AG04449 (cell line): ENCODE results near the gene MEIS1.

ENCODE experiments used
- CTCF ChIA-PET: fragments of 350-600 bp; formaldehyde crosslinking; extraction: SDS; loops from one replicate; lab custom pipeline; 2021; ENCODE audit warnings: antibody characterized with exemption; lab: Yijun Ruan, JAX
- POLR2A ChIA-PET: fragments of 400-600, 350-600 bp; formaldehyde crosslinking; extraction: SDS; loops from one replicate; lab custom pipeline; 2020; ENCODE audit warnings: antibody characterized with exemption, inconsistent platforms; lab: Yijun Ruan, JAX
- DNase-seq: peaks from one replicate; pipeline ENCODE4 v3.0.0-alpha.2; 2010; ENCODE audit warnings: low read depth, low spot score
- H3K4me3 ChIP-seq: 2 replicates; pipeline ENCODE4 v1.5.1; 2011; ENCODE audit warnings: low read depth, mild to moderate bottlenecking, control low read depth, low read length
- CTCF ChIP-seq: IDR thresholded peaks from one replicate; pipeline ENCODE4 v1.5.1; 2011; ENCODE audit warnings: mild to moderate bottlenecking, moderate library complexity, low read length, control low read depth, inconsistent platforms; ENCODE audit not compliant: insufficient read depth; ENCODE audit errors: missing control alignments

MEIS1 gene

GRCh38 chr2:66437691-66438497 lies 3.0 kb downstream of the MEIS1 start:
- POLR2A ChIA-PET: interaction anchor here (1.0 to 2.3 kb wide), 3 partner anchors 9 to 819 kb away, joined by 3 to 14 read pairs (median 3); no protein-coding TSS in a partner anchor
- no peak for DNase-seq
- TF ChIP-seq CTCF: no peak
- CTCF ChIA-PET: interaction anchor here (1.2 to 7.1 kb wide), 3 partner anchors 130 to 796 kb away, joined by 3 to 62 read pairs (median 4); no protein-coding TSS in a partner anchor
- peak overlapping the region; percentile 67 for H3K4me3 ChIP-seq

GRCh38 chr2:66438498-66438833 lies 3.5 kb downstream of the MEIS1 start:
- CTCF ChIA-PET: interaction anchor here (0.9 to 7.1 kb wide), 4 partner anchors 130 to 799 kb away, joined by 3 to 62 read pairs (median 4); no protein-coding TSS in a partner anchor
- no peak for DNase-seq
- POLR2A ChIA-PET: interaction anchor here (0.7 to 2.3 kb wide), 4 partner anchors 9 to 871 kb away, joined by 3 to 14 read pairs (median 4); no protein-coding TSS in a partner anchor
- TF ChIP-seq CTCF: no peak
- H3K4me3 ChIP-seq: peak overlapping the region; percentile 67

DNA sequence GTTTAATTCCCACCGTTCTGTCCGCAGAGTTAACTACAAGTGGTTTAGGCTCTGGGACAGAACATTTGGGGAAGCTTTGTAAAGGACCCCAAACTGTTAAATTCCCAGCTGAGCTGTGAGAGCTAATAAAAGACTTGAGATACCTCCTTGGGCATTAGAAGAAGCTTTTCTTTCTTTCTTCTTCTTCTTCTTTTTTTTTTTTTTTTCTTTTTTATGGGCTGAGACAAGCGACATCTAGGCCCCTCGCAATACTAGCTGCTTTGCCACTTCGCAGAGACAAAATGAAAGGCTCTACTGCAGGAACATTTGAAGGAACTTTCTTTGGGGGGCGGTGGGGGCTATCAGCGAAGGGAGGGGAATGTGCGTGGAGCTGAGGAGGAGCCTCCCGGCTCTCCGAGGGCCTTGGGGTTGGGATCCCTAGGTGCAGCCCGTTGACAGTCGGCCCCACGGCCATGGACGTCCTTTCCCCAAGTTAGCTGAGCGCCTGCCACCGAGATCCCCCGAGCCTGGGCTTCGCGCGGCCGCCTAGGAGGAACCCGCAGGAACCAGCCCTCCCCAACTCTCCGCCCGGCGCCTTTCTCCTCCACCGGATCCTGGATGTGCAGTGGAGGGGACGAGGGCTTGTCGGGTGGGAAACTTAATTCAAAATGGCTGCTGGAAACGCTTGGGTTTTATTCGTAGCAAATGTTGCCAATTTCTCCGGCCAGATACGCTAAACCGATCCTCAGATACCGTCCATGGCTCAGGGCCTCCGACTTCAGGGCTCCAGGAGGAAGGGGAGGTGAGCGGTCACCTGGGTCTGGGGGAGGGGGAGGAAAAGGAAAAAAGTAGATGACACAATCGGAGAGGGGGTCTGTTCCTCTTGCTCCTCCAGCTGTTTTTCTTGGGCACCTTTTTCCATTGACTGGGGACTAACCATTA lies 4.2 kb downstream of the MEIS1 start:
- POLR2A ChIA-PET: interaction anchor here (0.7 to 2.3 kb wide), 4 partner anchors 8 to 870 kb away, joined by 3 to 14 read pairs (median 4); no protein-coding TSS in a partner anchor
- no peak for DNase-seq
- CTCF ChIA-PET: interaction anchor here (0.7 to 7.1 kb wide), 6 partner anchors 10 to 798 kb away, joined by 3 to 62 read pairs (median 4); no protein-coding TSS in a partner anchor
- TF ChIP-seq CTCF: no peak
- H3K4me3 ChIP-seq: peak overlapping the region; percentile 67

DNA sequence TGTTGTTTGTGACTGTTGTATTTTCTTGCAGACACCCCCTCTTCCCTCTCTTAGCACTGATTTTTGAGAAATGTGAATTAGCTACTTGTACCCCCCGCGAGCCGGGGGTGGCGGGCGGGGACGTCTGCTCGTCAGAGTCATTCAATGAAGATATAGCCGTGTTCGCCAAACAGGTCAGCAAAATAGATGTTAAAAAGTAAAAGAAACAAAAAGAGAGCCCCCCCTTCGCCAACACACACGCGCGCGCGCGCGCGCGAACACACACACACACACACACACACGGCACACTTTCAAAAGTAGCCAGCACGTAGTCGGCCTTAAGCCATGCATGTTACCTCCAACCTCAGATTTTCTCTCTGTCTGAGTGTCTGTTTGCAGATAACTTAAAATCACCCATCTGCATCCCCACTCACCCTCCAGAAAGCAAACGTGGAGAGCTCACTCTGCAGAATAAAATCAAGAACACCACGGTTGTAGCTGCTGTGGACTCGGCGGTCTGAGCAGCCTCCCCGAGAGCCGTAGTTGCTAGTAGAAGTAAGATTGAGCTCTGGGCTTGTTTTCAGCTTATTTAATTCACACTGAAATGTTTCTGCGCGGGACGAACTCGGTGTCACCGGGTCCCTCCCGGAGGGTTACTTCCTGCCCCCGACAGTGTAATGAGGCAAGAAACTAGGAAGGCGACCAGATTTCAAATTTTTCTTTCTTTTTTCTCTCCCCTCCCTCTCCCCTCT lies 5.1 kb downstream of the MEIS1 start:
- peak overlapping the region; percentile 67 for H3K4me3 ChIP-seq
- DNase-seq: no peak
- ChIA-PET CTCF (interaction anchor here (0.8 to 7.1 kb wide), 5 partner anchors 11 to 795 kb away, joined by 3 to 62 read pairs (median 4); no protein-coding TSS in a partner anchor), POLR2A (interaction anchor here (0.6 to 1.5 kb wide), 4 partner anchors 9 to 1092 kb away, joined by 3 read pairs; no protein-coding TSS in a partner anchor)
- TF ChIP-seq CTCF: no peak

GRCh38 chr2:66440708-66441497 lies 6.0 kb downstream of the MEIS1 start:
- CTCF ChIA-PET: interaction anchor here (0.9 to 2.9 kb wide), 3 partner anchors 12 to 794 kb away, joined by 3 to 11 read pairs (median 4); no protein-coding TSS in a partner anchor
- POLR2A ChIA-PET: interaction anchor here (0.6 to 1.5 kb wide), 5 partner anchors 8 to 481 kb away, joined by 3 read pairs; no protein-coding TSS in a partner anchor
- DNase-seq: no peak
- H3K4me3 ChIP-seq: peak overlapping the region; percentile 67
- no peak for TF ChIP-seq CTCF
